Activated naive CD4-positive, alpha-beta T cell treated with anti-CD3 and anti-CD28 coated beads, Interleukin-2, amount 10 ng/mL, durations not matched to agents 7 days and 5 days (primary cell): ENCODE measurements around the gene CST4.

Source experiments
- CTCF ChIA-PET: fragments of 350-600 bp; sonication (Branson Sonifier 250); formaldehyde crosslinking; loops from one replicate; lab custom pipeline; 2021; ENCODE audit warnings: antibody characterized with exemption; lab: Charles Lee
- DNase-seq: peaks from one replicate; pipeline ENCODE4 v3.0.0-alpha.2; 2020
- H3K27ac Mint-ChIP-seq: one replicate; pipeline ENCODE4 v1.8.0; 2021; ENCODE audit warnings: mild to moderate bottlenecking, moderate library complexity, mixed read lengths
- H3K27me3 Mint-ChIP-seq: one replicate; pipeline ENCODE4 v1.8.0; 2021; ENCODE audit warnings: mild to moderate bottlenecking, mixed read lengths
- H3K36me3 Mint-ChIP-seq: one replicate; pipeline ENCODE4 v1.8.0; 2021; ENCODE audit warnings: mixed read lengths
- H3K4me1 Mint-ChIP-seq: one replicate; pipeline ENCODE4 v1.8.0; 2021; ENCODE audit warnings: mixed read lengths
- H3K4me3 Mint-ChIP-seq: one replicate; pipeline ENCODE4 v1.8.0; 2021; ENCODE audit warnings: mild to moderate bottlenecking, moderate library complexity, mixed read lengths
- H3K9me3 Mint-ChIP-seq: one replicate; pipeline ENCODE4 v1.8.0; 2021; ENCODE audit warnings: mixed read lengths

Gene CST4

GRCh38 chr20:23649830-23650417 lies 38.9 kb downstream of the CST4 start:
- H3K9me3 Mint-ChIP-seq: no peaks in the 10 kb centered on the region
- H3K27ac Mint-ChIP-seq: no peak overlapping the region
- DNase-seq: no peak
- H3K36me3 Mint-ChIP-seq: no peaks in the 10 kb centered on the region
- CTCF ChIA-PET: no interaction called here
- H3K4me1 Mint-ChIP-seq: no peaks in the 10 kb centered on the region
- no peak overlapping the region for H3K4me3 Mint-ChIP-seq
- H3K27me3 Mint-ChIP-seq: peaks cover 19% of the 10 kb centered on the region

- H3K27ac Mint-ChIP-seq: no peak overlapping the region
- H3K4me1 Mint-ChIP-seq: no peaks in the 10 kb centered on the region
- no peak overlapping the region for H3K4me3 Mint-ChIP-seq
- H3K36me3 Mint-ChIP-seq: no peaks in the 10 kb centered on the region
- DNase-seq: no peak
- no peaks in the 10 kb centered on the region for H3K9me3 Mint-ChIP-seq
- H3K27me3 Mint-ChIP-seq: peaks cover 15% of the 10 kb centered on the region
- CTCF ChIA-PET: no interaction called here
Measured at GRCh38 chr20:23649242-23649641, 39.6 kb downstream of the CST4 start.

GRCh38 chr20:23647346-23647745 lies 41.5 kb downstream of the CST4 start:
- DNase-seq: no peak
- CTCF ChIA-PET: no interaction called here

GRCh38 chr20:23646106-23646873 lies 42.5 kb downstream of the CST4 start:
- no peaks in the 10 kb centered on the region for H3K36me3 Mint-ChIP-seq
- CTCF ChIA-PET: no interaction called here
- no peaks in the 10 kb centered on the region for H3K9me3 Mint-ChIP-seq
- peaks cover 14% of the 10 kb centered on the region for H3K27me3 Mint-ChIP-seq
- DNase-seq: no peak
- no peak overlapping the region for H3K27ac Mint-ChIP-seq
- H3K4me1 Mint-ChIP-seq: no peaks in the 10 kb centered on the region
- no peak overlapping the region for H3K4me3 Mint-ChIP-seq

More at GRCh38 chr20:23647346-23647745, 41.5 kb downstream of the CST4 start:
- H3K4me1 Mint-ChIP-seq: no peaks in the 10 kb centered on the region
- H3K36me3 Mint-ChIP-seq: no peaks in the 10 kb centered on the region
- H3K4me3 Mint-ChIP-seq: no peak overlapping the region
- peaks cover 11% of the 10 kb centered on the region for H3K27me3 Mint-ChIP-seq
- no peak overlapping the region for H3K27ac Mint-ChIP-seq
- H3K9me3 Mint-ChIP-seq: no peaks in the 10 kb centered on the region

- H3K36me3 Mint-ChIP-seq: no peaks in the 10 kb centered on the region
- peaks cover 17% of the 10 kb centered on the region for H3K27me3 Mint-ChIP-seq
- no peaks in the 10 kb centered on the region for H3K9me3 Mint-ChIP-seq
- no peak for DNase-seq
- no peak overlapping the region for H3K4me3 Mint-ChIP-seq
- H3K4me1 Mint-ChIP-seq: no peaks in the 10 kb centered on the region
- no peak overlapping the region for H3K27ac Mint-ChIP-seq
- CTCF ChIA-PET: no interaction called here
Measured at GRCh38 chr20:23645575-23645974, 43.3 kb downstream of the CST4 start.

GRCh38 chr20:23644164-23644563 lies 44.7 kb downstream of the CST4 start:
- CTCF ChIA-PET: no interaction called here
- Mint-ChIP-seq H3K27me3 (peaks cover 29% of the 10 kb centered on the region), H3K27ac (no peak overlapping the region), H3K4me3 (no peak overlapping the region), H3K9me3 (no peaks in the 10 kb centered on the region), H3K4me1 (no peaks in the 10 kb centered on the region), H3K36me3 (no peaks in the 10 kb centered on the region)
- DNase-seq: no peak

GRCh38 chr20:23643659-23644058 lies 45.2 kb downstream of the CST4 start:
- no peak for DNase-seq
- peaks cover 34% of the 10 kb centered on the region for H3K27me3 Mint-ChIP-seq
- CTCF ChIA-PET: no interaction called here
- no peak overlapping the region for H3K27ac Mint-ChIP-seq
- no peaks in the 10 kb centered on the region for H3K4me1 Mint-ChIP-seq
- H3K4me3 Mint-ChIP-seq: no peak overlapping the region
- no peaks in the 10 kb centered on the region for H3K36me3 Mint-ChIP-seq
- no peaks in the 10 kb centered on the region for H3K9me3 Mint-ChIP-seq

GRCh38 chr20:23641936-23642751 lies 46.7 kb downstream of the CST4 start:
- peaks cover 1% of the 10 kb centered on the region for H3K4me1 Mint-ChIP-seq
- no peaks in the 10 kb centered on the region for H3K9me3 Mint-ChIP-seq
- no peaks in the 10 kb centered on the region for H3K36me3 Mint-ChIP-seq
- H3K27me3 Mint-ChIP-seq: peaks cover 48% of the 10 kb centered on the region
- H3K4me3 Mint-ChIP-seq: no peak overlapping the region
- no peak for DNase-seq
- H3K27ac Mint-ChIP-seq: no peak overlapping the region
- CTCF ChIA-PET: no interaction called here

GRCh38 chr20:23640671-23641667 lies 47.9 kb downstream of the CST4 start:
- peaks cover 7% of the 10 kb centered on the region for H3K4me1 Mint-ChIP-seq
- H3K9me3 Mint-ChIP-seq: no peaks in the 10 kb centered on the region
- CTCF ChIA-PET: no interaction called here
- DNase-seq: no peak
- no peak overlapping the region for H3K4me3 Mint-ChIP-seq
- no peaks in the 10 kb centered on the region for H3K36me3 Mint-ChIP-seq
- no peak overlapping the region for H3K27ac Mint-ChIP-seq
- peaks cover 54% of the 10 kb centered on the region for H3K27me3 Mint-ChIP-seq

GRCh38 chr20:23640018-23640601 lies 48.7 kb downstream of the CST4 start:
- Mint-ChIP-seq H3K4me1 (peaks cover 7% of the 10 kb centered on the region), H3K9me3 (no peaks in the 10 kb centered on the region), H3K36me3 (no peaks in the 10 kb centered on the region), H3K27me3 (peaks cover 54% of the 10 kb centered on the region), H3K4me3 (no peak overlapping the region), H3K27ac (no peak overlapping the region)
- CTCF ChIA-PET: no interaction called here
- no peak for DNase-seq

- Mint-ChIP-seq H3K27ac (no peak overlapping the region), H3K4me1 (peaks cover 7% of the 10 kb centered on the region), H3K9me3 (no peaks in the 10 kb centered on the region), H3K36me3 (no peaks in the 10 kb centered on the region), H3K4me3 (no peak overlapping the region), H3K27me3 (peaks cover 53% of the 10 kb centered on the region)
- CTCF ChIA-PET: no interaction called here
- DNase-seq: no peak
Measured at GRCh38 chr20:23639490-23639958, 49.3 kb downstream of the CST4 start.

GRCh38 chr20:23638309-23638708 lies 50.5 kb downstream of the CST4 start:
- CTCF ChIA-PET: interaction anchor here (0.6 kb wide), 1 partner anchor 30 kb away, joined by 3 read pairs; no protein-coding TSS in a partner anchor
- H3K4me1 Mint-ChIP-seq: peaks cover 7% of the 10 kb centered on the region
- H3K36me3 Mint-ChIP-seq: no peaks in the 10 kb centered on the region
- no peaks in the 10 kb centered on the region for H3K9me3 Mint-ChIP-seq
- no peak overlapping the region for H3K27ac Mint-ChIP-seq
- DNase-seq: no peak
- peaks cover 53% of the 10 kb centered on the region for H3K27me3 Mint-ChIP-seq
- no peak overlapping the region for H3K4me3 Mint-ChIP-seq
